H9 (cell line): ENCODE data around the gene LCTL. TPM values are rescaled to one million over a fixed set of nuclear protein-coding genes. Genes with fewer than 3 reads are reported as not detected.

ENCODE experiments used
- DNase-seq: peaks from one replicate; pipeline ENCODE4 v3.0.0-alpha.2; 2017
- H2AFZ ChIP-seq: one replicate; pipeline ENCODE4 v1.6.1; 2013; ENCODE audit warnings: mild to moderate bottlenecking, low read length, control low read depth, moderate library complexity
- H2AK5ac ChIP-seq: 2 replicates; pipeline ENCODE4 v1.6.1; 2013; ENCODE audit warnings: low read length, control low read depth, mixed read lengths; ENCODE audit not compliant: insufficient read length
- H2BK120ac ChIP-seq: one replicate; pipeline ENCODE4 v1.6.1; 2013; ENCODE audit warnings: low read depth, mild to moderate bottlenecking, low read length, control low read depth, inconsistent platforms; ENCODE audit not compliant: poor library complexity, severe bottlenecking
- H2BK12ac ChIP-seq: 2 replicates; pipeline ENCODE4 v1.6.1; 2013; ENCODE audit warnings: low read length, control low read depth, mixed read lengths, low read depth; ENCODE audit not compliant: insufficient read length
- H2BK15ac ChIP-seq: 2 replicates; pipeline ENCODE4 v1.6.1; 2013; ENCODE audit warnings: low read depth, low read length, control low read depth
- H2BK20ac ChIP-seq: one replicate; pipeline ENCODE4 v1.6.1; 2013; ENCODE audit warnings: low read depth, mild to moderate bottlenecking, low read length, control low read depth, inconsistent platforms; ENCODE audit not compliant: poor library complexity, severe bottlenecking
- H2BK5ac ChIP-seq: 2 replicates; pipeline ENCODE4 v1.6.1; 2013; ENCODE audit warnings: low read length, control low read depth, mixed read lengths; ENCODE audit not compliant: insufficient read length
- H3K14ac ChIP-seq: 2 replicates; pipeline ENCODE4 v1.6.1; 2013; ENCODE audit warnings: low read length, control low read depth; ENCODE audit not compliant: insufficient read depth
- H3K18ac ChIP-seq: 2 replicates; pipeline ENCODE4 v1.6.1; 2013; ENCODE audit warnings: low read depth, mild to moderate bottlenecking, mixed read lengths, low read length, control low read depth; ENCODE audit not compliant: insufficient read length
- H3K23ac ChIP-seq: 2 replicates; pipeline ENCODE4 v1.6.1; 2013; ENCODE audit warnings: low read length, control low read depth, mixed read lengths, low read depth; ENCODE audit not compliant: insufficient read length
- H3K23me2 ChIP-seq: 2 replicates; pipeline ENCODE4 v1.6.1; 2013; ENCODE audit warnings: low read depth, mild to moderate bottlenecking, mixed read lengths, low read length, control low read depth; ENCODE audit not compliant: insufficient read length, poor library complexity, severe bottlenecking
- H3K27ac ChIP-seq: 2 replicates; pipeline ENCODE4 v1.5.1; 2013; ENCODE audit warnings: low read length, control low read depth, mixed read lengths, low read depth; ENCODE audit not compliant: insufficient read length
- H3K27me3 ChIP-seq: 2 replicates; pipeline ENCODE4 v1.6.1; 2013; ENCODE audit warnings: low read length, control low read depth, inconsistent platforms; ENCODE audit not compliant: insufficient read depth
- H3K4ac ChIP-seq: 2 replicates; pipeline ENCODE4 v1.6.1; 2013; ENCODE audit warnings: low read depth, mild to moderate bottlenecking, control low read depth, inconsistent platforms, low read length, moderate library complexity
- H3K4me1 ChIP-seq: 2 replicates; pipeline ENCODE4 v1.6.1; 2013; ENCODE audit warnings: low read length, control low read depth, inconsistent platforms; ENCODE audit not compliant: insufficient read depth
- H3K4me2 ChIP-seq: 2 replicates; pipeline ENCODE4 v1.6.1; 2013; ENCODE audit warnings: low read length, control low read depth, mixed read lengths; ENCODE audit not compliant: insufficient read length, insufficient read depth
- H3K56ac ChIP-seq: 2 replicates; pipeline ENCODE4 v1.6.1; 2013; ENCODE audit warnings: low read depth, mild to moderate bottlenecking, mixed read lengths, low read length, control low read depth; ENCODE audit not compliant: insufficient read length
- H3K79me1 ChIP-seq: 2 replicates; pipeline ENCODE4 v1.6.1; 2013; ENCODE audit warnings: low read depth, mild to moderate bottlenecking, moderate library complexity, low read length, control low read depth, inconsistent platforms; ENCODE audit not compliant: insufficient read depth, poor library complexity, severe bottlenecking
- H3K79me2 ChIP-seq: 2 replicates; pipeline ENCODE4 v1.6.1; 2013; ENCODE audit warnings: low read length, control low read depth, inconsistent platforms; ENCODE audit not compliant: insufficient read depth
- H3K9ac ChIP-seq: 2 replicates; pipeline ENCODE4 v1.6.1; 2013; ENCODE audit warnings: low read length, control low read depth, mixed read lengths; ENCODE audit not compliant: insufficient read length; ENCODE audit errors: extremely low read depth
- H3K9me3 ChIP-seq: one replicate; pipeline ENCODE4 v1.6.1; 2013; ENCODE audit warnings: low read depth, low read length, inconsistent platforms; ENCODE audit not compliant: control insufficient read depth
- H3T11ph ChIP-seq: one replicate; pipeline ENCODE4 v1.6.1; 2013; ENCODE audit warnings: mild to moderate bottlenecking, low read length, control low read depth, inconsistent platforms
- H4K20me1 ChIP-seq: one replicate; pipeline ENCODE4 v1.6.1; 2013; ENCODE audit not compliant: control insufficient read depth, insufficient read length, insufficient read depth
- H4K5ac ChIP-seq: 2 replicates; pipeline ENCODE4 v1.6.1; 2013; ENCODE audit warnings: low read depth, mild to moderate bottlenecking, mixed read lengths, low read length, control low read depth; ENCODE audit not compliant: insufficient read length
- H4K8ac ChIP-seq: replicated peaks from 2 replicates; pipeline ENCODE4 v1.6.1; 2013; ENCODE audit warnings: low read length, control low read depth, mixed read lengths, low read depth; ENCODE audit not compliant: insufficient read length
- H4K91ac ChIP-seq: 2 replicates; pipeline ENCODE4 v1.6.1; 2013; ENCODE audit warnings: low read depth, mild to moderate bottlenecking, moderate library complexity, mixed read lengths, low read length, control low read depth; ENCODE audit not compliant: insufficient read length
- H3K27ac Mint-ChIP-seq, 3 experiments: 2 replicates in 2 of 3; 3 replicates in 1 of 3; pipeline ENCODE4 v1.8.0; 2020 to 2021; ENCODE audit warnings: mixed read lengths in 3 of 3, mild to moderate bottlenecking in 1 of 3, moderate library complexity in 1 of 3
- H3K27me3 Mint-ChIP-seq: 2 replicates; pipeline ENCODE4 v1.8.0; 2021; ENCODE audit warnings: low read depth, mild to moderate bottlenecking, moderate library complexity, mixed read lengths
- H3K36me3 Mint-ChIP-seq, 3 experiments: 2 replicates in 2 of 3; 3 replicates in 1 of 3; pipeline ENCODE4 v1.8.0; 2020 to 2021; ENCODE audit warnings: low read depth in 3 of 3, mixed read lengths in 3 of 3; ENCODE audit not compliant: insufficient read depth in 1 of 3
- H3K4me1 Mint-ChIP-seq, 2 experiments: 2 replicates each; pipeline ENCODE4 v1.8.0; 2020; ENCODE audit warnings: mixed read lengths in 2 of 2
- H3K4me3 Mint-ChIP-seq, 2 experiments: 2 replicates in 1 of 2; 3 replicates in 1 of 2; pipeline ENCODE4 v1.8.0; 2020 to 2021; ENCODE audit warnings: mild to moderate bottlenecking in 2 of 2, mixed read lengths in 2 of 2, moderate library complexity in 1 of 2
- H3K9me3 Mint-ChIP-seq, 2 experiments: 2 replicates in 1 of 2; 3 replicates in 1 of 2; pipeline ENCODE4 v1.8.0; 2020; ENCODE audit warnings: mild to moderate bottlenecking in 2 of 2, mixed read lengths in 2 of 2, moderate library complexity in 1 of 2
- CTCF ChIP-seq: fragments of 200-600 bp; sonication (generic); conservative IDR thresholded peaks from 3 replicates; pipeline ENCODE4 v1.8.0; 2021; ENCODE audit warnings: antibody characterized with exemption, mild to moderate bottlenecking
- WGBS: extraction: QIAGEN DNeasy Blood & Tissue Kit; methylation state at CpG from one replicate; pipeline ENCODE4 v1.1.7; 2013; ENCODE audit warnings: missing lambda C conversion rate, low lambda C conversion rate, mixed read lengths; ENCODE audit not compliant: insufficient read length; ENCODE audit errors: extremely low coverage; 5-methylcytosine and 5-hydroxymethylcytosine counted together
- total RNA-seq: library from RNA; stranded (reverse); gene quantifications from 2 replicates; pipeline ENCODE4 v1.2.1, GENCODE V29; 2021

Gene LCTL
- total RNA-seq, 1 experiment from 2014 or later, result 2.3 TPM

- Histone ChIP-seq H3K4ac (no peak overlapping the region), H3K4me1 (no peaks in the 10 kb centered on the region), H3K56ac (no peak overlapping the region), H3K27me3 (no peaks in the 10 kb centered on the region), H3K9me3 (no peaks in the 10 kb centered on the region), H4K8ac (no peak overlapping the region), H2BK120ac (no peak overlapping the region), H4K5ac (no peak overlapping the region), H3K23me2 (no peaks in the 10 kb centered on the region), H3K23ac (no peak overlapping the region), H3K27ac (no peak overlapping the region), H2BK20ac (no peak overlapping the region), H3K9ac (no peak overlapping the region), H3K79me1 (no peaks in the 10 kb centered on the region), H3T11ph (no peak overlapping the region), H3K79me2 (no peaks in the 10 kb centered on the region), H3K4me2 (no peak overlapping the region), H2AK5ac (no peak overlapping the region), H4K20me1 (no peaks in the 10 kb centered on the region), H2BK15ac (no peak overlapping the region), H4K91ac (no peak overlapping the region), H3K18ac (no peak overlapping the region), H2AFZ (no peak overlapping the region), H3K14ac (no peak overlapping the region), H2BK5ac (no peak overlapping the region), H2BK12ac (no peak overlapping the region)
- Mint-ChIP-seq H3K4me1 (no peaks in the 10 kb centered on the region), H3K4me3 (no peak overlapping the region), H3K36me3 (no peaks in the 10 kb centered on the region; a peak in 1 of 7 replicates), H3K27me3 (no peaks in the 10 kb centered on the region; the same call in 1 of the 2 replicates), H3K9me3 (no peaks in the 10 kb centered on the region), H3K27ac (peak overlapping the region in 1 of 3 experiments; percentile 44; a peak in 1 of 7 replicates)
- no CpG with 5 or more reads among the region's 10 CpGs for WGBS
- no peak for TF ChIP-seq CTCF
- no peak for DNase-seq
Measured at GRCh38 chr15:66573719-66574595, 8.2 kb upstream of the LCTL start.
